HG02571 (cell line): Measurements from ENCODE around the gene PTGDS.

Source experiments
- ATAC-seq: cut with Tn5 transposase; IDR thresholded peaks from one replicate; pipeline ENCODE4 v1.9.1; 2021; ENCODE audit warnings: mild to moderate bottlenecking, moderate library complexity; ENCODE audit not compliant: unreplicated experiment

Gene PTGDS

DNA sequence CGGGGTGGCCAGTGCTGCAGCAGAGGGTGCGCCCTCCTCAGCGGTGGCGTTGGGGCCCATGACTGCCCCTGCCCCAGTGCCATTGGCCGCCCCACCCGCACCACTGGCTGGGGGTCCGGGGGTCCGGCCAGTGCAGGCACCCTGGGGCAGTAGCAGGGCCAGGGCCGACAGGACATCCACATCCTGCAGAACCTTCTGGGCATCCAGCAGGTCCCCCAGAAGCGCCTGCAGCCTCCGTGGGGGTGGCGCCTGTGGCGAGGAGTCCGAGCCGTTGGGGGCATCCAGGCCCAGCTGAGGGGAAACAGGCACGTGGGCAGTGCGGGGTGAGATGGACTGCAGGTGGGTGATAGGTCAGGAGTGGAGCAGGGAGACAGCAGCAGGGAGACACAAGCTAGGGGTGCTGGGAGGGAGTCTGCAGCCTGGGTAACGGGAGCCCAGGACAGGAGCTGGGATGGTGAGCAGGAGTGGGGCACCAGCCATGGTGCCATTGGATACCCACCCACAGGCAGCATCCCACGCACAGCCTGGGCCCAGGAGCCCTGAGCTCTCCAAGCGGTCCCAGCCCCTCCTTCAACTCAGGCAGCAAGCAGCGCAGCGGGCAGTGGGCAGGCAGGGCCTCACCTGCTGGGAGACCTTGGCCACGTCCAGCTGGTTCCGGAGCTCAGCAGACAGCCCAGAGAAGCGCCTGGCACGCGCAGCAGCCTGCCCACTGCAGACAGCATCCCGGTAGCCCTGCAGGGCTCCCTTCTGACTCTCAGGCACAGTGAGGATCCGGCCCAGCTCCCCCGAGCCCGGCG, 43.7 kb downstream of the PTGDS start:
- ATAC-seq = no peak

- no peak for ATAC-seq
These were observed 44.3 kb downstream of the PTGDS start for GRCh38 chr9:137021568-137021978.

GRCh38 chr9:137021979-137022661, 44.8 kb downstream of the PTGDS start:
- ATAC-seq = no peak

DNA sequence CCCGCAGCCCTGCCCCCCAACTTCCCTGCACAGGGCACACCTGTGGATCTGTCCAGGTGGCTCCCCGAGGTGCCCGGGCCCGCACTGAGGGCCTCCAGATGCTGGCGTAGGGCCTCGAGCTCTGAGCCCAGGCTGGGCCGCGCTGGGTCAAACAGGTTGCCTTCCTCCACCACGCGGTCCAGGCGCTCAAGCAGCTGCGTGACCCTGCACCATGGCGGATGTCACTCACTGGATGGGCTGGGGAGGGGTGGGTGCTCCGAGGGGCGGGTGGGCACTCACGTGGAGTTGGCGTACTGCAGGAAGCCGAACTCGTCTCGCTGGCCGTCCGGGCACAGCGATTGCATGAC, 45.3 kb downstream of the PTGDS start:
- ATAC-seq = no peak

DNA sequence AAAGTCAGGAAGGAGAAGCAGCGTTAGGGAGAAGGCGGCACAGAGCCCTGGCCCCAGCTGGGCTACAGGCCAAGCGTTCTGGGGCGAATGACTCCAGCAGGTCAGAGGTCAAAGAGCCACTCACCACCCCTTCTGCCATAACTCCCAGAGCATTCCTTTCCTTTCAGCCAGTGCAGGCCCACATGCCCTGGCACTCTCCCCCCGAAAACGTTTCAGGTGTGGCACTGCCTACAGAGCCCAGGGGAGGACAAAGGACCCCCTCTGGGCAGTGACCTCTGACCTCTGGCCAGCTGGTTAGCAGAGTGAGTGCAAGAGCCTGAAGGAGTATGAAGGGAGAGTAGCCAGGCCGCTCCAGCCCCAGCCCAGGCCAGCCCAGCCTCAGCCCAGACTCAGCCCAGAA, 45.9 kb downstream of the PTGDS start:
- no peak for ATAC-seq

DNA sequence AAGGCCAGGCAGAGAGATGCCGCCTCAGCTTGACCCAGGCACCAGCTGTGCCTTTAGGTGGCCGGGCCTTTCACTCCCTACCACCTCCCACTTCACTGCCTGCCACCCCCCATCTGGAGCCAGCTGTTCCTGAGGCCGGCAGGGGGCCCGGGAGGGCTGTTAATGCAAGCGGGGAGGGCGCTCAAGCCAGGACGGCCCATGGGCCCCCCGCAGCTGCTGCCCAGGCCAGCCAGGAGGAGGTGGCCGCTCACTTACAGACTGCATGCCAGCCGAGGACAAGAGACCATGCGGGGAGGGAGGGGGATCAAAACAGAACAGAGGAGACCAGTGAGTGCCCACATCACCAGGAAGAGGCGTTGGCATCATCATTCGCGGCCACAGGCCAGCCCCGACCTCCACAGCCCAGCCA, 46.3 kb downstream of the PTGDS start:
- no peak for ATAC-seq

GRCh38 chr9:137025517-137025966, 48.2 kb downstream of the PTGDS start:
- no peak for ATAC-seq

- ATAC-seq = no peak
These were observed 49.1 kb downstream of the PTGDS start for GRCh38 chr9:137026384-137026783.

- ATAC-seq = no peak
These were observed 49.5 kb downstream of the PTGDS start for GRCh38 chr9:137026828-137027227.

GRCh38 chr9:137027369-137028262, 50.3 kb downstream of the PTGDS start, which contains the start of gene ABCA2:
Gene ABCA2 (minus strand): TSS chr9:137028237. CDS start chr9:137028140, 97 bp downstream.
- no peak for ATAC-seq

GRCh38 chr9:137028263-137029057, 51.2 kb downstream of the PTGDS start:
- no peak for ATAC-seq

- no peak for ATAC-seq
These were observed 52.0 kb downstream of the PTGDS start for GRCh38 chr9:137029058-137029936.

- ATAC-seq = no peak
These were observed 52.7 kb downstream of the PTGDS start for GRCh38 chr9:137030006-137030405.

DNA sequence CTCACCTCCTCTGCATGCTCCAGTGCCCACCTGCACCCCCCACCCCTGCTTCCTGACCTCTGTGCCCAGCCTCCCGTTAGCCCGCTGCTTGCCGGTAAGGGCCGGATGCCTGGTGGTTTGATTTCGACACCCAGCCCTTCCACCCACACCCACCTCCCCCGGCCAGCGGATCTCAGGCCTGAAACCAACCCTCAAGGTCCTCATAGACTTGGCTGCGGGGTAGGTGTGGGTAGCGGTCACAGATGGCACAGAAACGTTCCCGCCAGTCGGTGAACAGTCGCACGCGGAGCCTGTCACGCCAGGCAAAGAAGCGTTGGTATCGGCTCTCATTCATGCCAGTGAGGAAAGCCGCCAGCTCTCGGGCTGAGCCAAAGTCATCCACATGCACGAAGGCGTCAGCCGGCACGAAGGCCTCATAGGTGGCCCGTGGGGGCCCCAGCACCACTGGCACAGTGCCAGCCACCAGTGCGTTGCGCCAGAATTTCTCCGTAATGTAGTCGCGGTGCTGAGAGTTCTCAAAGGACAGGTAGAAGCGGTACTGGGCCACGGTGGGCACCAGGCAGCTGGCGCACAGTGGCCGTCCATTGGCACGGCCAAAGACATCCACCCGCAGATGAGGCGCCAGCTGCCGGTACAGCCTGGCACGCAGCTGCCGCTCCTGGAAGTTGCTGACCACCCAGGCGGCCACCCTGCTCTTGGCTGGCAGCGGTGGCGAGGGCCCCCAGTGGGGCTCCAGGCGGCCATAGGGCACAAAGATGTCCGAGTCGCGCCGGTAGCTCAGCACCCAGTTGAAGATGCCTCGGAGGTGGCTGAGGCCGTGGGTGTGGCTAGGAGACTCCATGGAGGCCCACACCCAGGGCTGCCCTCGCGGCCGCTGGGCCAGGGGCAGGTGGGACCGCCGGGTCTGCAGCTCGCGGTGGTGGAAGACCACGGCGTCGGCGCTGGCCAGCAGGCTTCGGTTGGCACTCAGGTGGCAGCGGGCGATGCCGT, 53.5 kb downstream of the PTGDS start:
- ATAC-seq = no peak
